ENCODE measurements around the gene CPLX3.

The CPLX3 gene

GRCh38 chr15:74801311-74801997, 25.0 kb upstream of the CPLX3 start:
- no peak for ATAC-seq
- TF ChIP-seq ZFP3 (CRISPR knock-in tag; IDR thresholded peaks at IDR 0.05): no peak
- no peak for TF ChIP-seq ZNF565 (CRISPR knock-in tag; conservative IDR thresholded peaks at IDR 0.05; ENCODE audit: low read depth)
- no peak for TF ChIP-seq ZC3H10 (CRISPR knock-in tag; IDR thresholded peaks at IDR 0.05)
- no peak for TF ChIP-seq CSDC2 (CRISPR knock-in tag; IDR thresholded peaks at IDR 0.05)
- TF ChIP-seq RARB (CRISPR knock-in tag; IDR thresholded peaks at IDR 0.05): no peak
- TF ChIP-seq ZNF70 (CRISPR knock-in tag; IDR thresholded peaks at IDR 0.05): no peak
- no peak for TF ChIP-seq TOX (CRISPR knock-in tag; IDR thresholded peaks at IDR 0.05; ENCODE audit: borderline replicate concordance)
- TF ChIP-seq ZFP30 (CRISPR knock-in tag; IDR thresholded peaks at IDR 0.05): no peak
- TF ChIP-seq ISL1 (CRISPR knock-in tag; IDR thresholded peaks at IDR 0.05): no peak
- TF ChIP-seq CREB5 (CRISPR knock-in tag; IDR thresholded peaks at IDR 0.05; ENCODE audit: low read depth): no peak
- no peak for TF ChIP-seq CSRNP3 (CRISPR knock-in tag; IDR thresholded peaks at IDR 0.05)
- TF ChIP-seq PPARA (CRISPR knock-in tag; IDR thresholded peaks at IDR 0.05; ENCODE audit: borderline replicate concordance): no peak
- TF ChIP-seq SNAI2 (CRISPR knock-in tag; IDR thresholded peaks at IDR 0.05): no peak
- TF ChIP-seq TSHZ2 (CRISPR knock-in tag; IDR thresholded peaks at IDR 0.05): no peak
- TF ChIP-seq TCF4 (CRISPR knock-in tag; IDR thresholded peaks at IDR 0.05; ENCODE audit: borderline replicate concordance): no peak
- no peak for TF ChIP-seq ZNF8 (CRISPR knock-in tag; IDR thresholded peaks at IDR 0.05)
- TF ChIP-seq OSR1 (CRISPR knock-in tag; IDR thresholded peaks at IDR 0.05): no peak
- no peak for TF ChIP-seq PATZ1 (CRISPR knock-in tag; IDR thresholded peaks at IDR 0.05; ENCODE audit: borderline replicate concordance)
- no peak for TF ChIP-seq ARNTL (CRISPR knock-in tag; IDR thresholded peaks at IDR 0.05; ENCODE audit: borderline replicate concordance, low read depth)
- TF ChIP-seq BACH2 (CRISPR knock-in tag; IDR thresholded peaks at IDR 0.05; ENCODE audit: borderline replicate concordance): no peak

GRCh38 chr15:74802290-74802689, 24.1 kb upstream of the CPLX3 start:
- TF ChIP-seq POU6F1 (CRISPR knock-in tag; IDR thresholded peaks at IDR 0.05; ENCODE audit: borderline replicate concordance, low read depth): no peak
- TF ChIP-seq CSRNP3 (CRISPR knock-in tag; IDR thresholded peaks at IDR 0.05): no peak
- no peak for ATAC-seq
